ENCODE measurements around the gene CLCNKA.
"Not testable (repeated sequence)": the region's sequence is repeated elsewhere in the genome, so short reads cannot be mapped to it uniquely, and the experiment has no call there.

Gene CLCNKA

GRCh38 chr1:16046842-16047241 lies 25.0 kb downstream of the CLCNKA start:
- DNase-seq = no peak

- no peak for DNase-seq
Measured at GRCh38 chr1:16047791-16048475, 26.1 kb downstream of the CLCNKA start.

DNA sequence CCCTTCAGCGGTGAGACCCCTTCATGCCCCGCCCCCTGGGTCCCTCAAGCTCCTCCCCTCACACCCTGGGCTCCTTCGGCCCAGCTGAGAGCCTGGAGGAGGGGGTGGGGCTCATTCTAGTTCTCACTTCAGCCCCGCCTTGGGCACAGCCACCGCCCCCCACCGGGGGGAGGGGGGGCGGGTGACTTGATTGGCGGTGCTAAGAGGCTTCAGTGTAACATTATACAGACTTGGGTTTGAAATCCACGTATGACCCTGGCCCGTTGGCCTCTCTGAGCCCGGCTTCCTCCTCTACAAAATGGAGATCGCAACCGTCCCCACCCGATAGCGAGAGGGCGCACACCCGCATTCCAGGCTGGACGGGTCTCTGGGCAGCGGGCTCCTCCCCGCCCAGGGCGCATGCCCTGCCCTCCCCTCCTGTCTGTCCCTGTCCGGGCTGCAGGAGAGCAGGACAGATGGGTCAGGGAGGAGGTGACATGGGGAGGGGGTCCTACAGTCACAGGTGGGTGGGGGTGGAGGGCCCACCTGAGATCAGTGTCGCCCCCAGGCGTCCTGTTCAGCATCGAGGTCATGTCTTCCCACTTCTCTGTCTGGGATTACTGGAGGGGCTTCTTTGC lies 26.8 kb downstream of the CLCNKA start:
- DNase-seq = peak; percentile 81

DNA sequence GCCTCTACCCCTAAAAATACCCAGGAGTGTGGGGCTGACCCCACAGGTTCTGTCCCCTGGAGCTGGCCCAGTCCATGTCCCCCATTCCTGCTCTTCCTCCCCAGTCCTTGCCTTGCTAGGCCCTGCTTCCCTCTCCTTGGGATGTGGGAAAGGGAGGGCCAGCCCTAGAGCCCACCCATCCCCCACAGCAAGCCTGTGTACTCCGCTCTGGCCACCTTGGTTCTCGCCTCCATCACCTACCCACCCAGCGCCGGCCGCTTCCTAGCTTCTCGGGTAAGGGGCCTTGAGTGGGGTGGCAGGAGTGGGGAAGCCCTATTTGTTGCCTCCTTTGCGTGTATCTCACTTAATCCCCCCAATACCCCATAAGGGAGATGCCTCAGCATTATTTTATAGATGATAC lies 28.5 kb downstream of the CLCNKA start:
- no peak for DNase-seq

DNA sequence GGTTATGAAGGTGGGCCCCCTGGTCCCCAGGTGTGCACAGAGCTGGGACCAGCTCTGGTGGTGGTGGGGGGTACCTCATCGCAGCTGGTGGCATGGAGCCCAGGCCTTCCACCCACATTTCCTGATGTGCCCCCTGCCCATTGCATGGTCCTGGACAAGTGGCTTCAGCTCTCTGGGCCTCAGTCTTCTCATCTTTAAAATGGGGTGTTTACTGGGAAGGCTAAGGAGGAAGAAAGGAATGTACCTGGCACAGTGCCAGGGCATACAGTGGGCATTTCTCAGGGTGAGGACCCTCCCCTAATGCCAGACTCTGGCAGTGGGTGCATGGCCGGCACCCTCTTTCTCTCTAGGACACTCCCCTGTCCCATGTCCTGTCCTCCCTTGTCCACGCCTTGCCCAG lies 29.2 kb downstream of the CLCNKA start:
- no peak for DNase-seq

DNA sequence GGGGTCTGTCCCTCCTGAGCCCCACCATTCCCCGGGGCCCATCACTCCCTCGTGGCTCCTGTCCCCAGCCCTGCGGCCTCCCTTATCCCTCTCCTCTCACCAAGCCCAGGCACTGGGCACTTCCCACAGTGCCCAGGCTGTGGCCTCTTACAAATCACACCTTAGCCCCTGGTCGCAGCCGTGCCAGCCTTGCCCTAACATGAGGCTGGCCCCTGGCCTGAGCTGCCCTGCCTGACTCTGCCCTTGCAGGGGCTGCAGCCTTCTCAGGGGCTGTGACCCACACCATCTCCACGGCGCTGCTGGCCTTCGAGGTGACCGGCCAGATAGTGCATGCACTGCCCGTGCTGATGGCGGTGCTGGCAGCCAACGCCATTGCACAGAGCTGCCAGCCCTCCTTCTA lies 30.1 kb downstream of the CLCNKA start:
- DNase-seq = not testable (repeated sequence)

DNA sequence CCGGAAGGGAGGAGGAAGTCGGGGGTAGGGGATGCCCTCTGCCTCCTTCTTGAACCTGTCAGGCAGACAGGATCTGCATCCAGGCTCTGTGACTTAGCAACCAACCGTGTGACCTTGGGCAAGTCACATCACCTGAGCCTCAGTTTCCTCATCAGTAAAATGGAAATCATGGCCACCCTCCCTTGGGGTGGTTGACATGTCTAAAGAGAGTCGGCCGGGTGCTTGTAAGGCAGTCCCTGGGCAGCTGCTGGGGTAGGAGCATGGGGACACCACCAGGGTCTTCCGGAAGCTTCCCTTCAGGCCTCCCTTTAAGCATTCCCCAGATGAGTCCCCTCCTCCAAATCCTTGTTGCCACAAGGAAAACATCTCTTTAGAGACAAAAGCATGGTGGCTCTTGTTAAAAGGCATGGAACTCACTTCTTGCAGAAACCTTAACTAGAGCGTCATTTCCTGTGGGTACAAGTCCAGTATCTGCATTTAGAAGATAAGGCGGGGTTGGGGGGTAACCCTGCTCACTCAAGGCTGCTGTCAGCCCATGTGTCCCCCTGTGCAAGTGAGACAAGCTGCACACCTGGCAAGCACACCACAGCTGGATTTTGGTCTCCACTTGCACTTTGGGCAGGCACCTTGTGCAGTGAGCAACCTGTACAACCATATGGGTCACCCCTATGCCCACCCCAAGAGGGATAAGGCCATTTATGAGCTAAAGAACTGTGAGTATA lies 32.1 kb downstream of the CLCNKA start:
- DNase-seq = peak; percentile 94

DNA sequence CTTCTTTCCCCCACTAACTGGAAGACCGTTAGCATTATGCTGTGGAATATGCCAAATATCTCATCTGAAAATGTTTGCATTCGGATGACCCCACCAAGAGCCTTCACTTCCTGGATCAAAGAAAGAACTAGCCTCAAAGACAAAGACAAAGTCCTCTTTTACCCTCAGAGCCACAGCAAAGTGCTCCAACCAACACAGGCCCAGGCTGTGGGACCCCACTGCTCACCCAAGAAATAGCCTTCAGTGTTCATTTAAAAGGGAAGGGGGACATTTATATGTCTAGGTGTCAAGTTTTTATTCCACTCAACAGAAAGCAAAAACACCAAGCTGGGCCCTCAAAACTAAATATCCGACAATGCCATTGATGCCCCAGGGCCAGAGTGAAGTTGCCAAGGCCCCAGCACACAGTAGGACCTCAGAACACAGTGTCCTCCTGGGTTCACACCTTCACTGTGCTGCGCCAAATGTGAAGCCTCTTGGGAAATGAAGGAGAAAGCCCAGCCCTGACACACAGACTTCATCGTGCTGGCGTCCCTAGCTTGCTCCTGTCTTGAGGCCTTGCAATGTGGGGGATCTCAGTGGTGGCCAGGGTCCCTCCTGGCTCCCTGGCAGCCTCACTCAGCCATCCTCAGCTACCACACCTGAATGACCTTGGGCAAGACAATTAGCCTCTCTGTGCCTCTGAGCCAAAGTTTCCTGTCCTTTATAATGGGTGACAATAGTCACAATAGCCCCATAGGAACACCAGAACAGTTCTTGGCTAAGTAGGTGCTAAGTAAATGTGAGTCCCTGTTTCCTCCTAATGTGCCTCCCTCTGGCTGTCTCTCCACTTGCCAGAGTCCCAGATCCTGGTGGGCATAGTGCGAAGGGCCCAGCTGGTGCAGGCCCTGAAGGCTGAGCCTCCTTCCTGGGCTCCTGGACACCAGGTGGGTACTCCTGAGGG lies 33.0 kb downstream of the CLCNKA start:
- no peak for DNase-seq

- peak; percentile 89 for DNase-seq
Measured at GRCh38 chr1:16055613-16056520, 34.0 kb downstream of the CLCNKA start.

- not testable (repeated sequence) for DNase-seq
Measured at GRCh38 chr1:16056521-16056912, 34.7 kb downstream of the CLCNKA start.

- DNase-seq = not testable (repeated sequence)
Measured at GRCh38 chr1:16057314-16057915, 35.6 kb downstream of the CLCNKA start.

DNA sequence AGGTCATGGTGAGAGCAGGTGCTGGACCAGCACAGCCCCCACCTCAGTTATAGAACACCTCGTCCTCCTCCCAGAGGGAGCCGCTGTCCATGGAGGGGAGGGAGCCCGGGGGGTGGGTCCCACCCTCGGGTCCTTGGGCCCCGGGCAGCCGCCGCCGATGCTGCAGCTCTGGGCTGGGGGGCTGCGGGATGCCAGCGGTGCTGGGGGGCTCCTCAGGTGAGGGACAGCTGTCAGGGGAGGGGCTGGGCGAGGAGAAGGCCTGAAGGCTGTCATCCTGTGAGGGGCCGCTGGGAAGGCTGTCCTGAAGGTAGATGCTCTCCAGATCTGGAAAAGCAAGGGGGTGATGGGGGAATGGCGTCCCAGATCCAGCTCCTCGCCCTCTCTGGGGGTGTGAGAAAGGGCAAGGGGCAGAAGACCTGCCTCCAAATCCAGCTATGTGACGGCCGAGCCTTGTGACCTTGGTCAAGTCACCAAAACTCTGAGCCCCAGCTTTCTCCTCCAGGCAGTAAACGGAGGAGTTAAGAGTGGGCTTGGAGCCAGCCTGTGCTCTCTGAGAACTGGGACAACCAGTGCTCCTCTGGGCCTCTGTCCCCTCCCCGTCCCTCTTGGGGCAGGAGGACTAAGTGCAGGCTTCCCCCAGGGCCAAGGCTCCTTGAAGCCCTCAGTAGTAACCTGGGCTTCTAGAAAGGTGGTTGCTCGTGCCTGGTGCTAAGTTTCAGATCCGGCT lies 36.7 kb downstream of the CLCNKA start:
- DNase-seq = not testable (repeated sequence)

- no peak for DNase-seq
Measured at GRCh38 chr1:16061266-16061665, 39.4 kb downstream of the CLCNKA start.

DNA sequence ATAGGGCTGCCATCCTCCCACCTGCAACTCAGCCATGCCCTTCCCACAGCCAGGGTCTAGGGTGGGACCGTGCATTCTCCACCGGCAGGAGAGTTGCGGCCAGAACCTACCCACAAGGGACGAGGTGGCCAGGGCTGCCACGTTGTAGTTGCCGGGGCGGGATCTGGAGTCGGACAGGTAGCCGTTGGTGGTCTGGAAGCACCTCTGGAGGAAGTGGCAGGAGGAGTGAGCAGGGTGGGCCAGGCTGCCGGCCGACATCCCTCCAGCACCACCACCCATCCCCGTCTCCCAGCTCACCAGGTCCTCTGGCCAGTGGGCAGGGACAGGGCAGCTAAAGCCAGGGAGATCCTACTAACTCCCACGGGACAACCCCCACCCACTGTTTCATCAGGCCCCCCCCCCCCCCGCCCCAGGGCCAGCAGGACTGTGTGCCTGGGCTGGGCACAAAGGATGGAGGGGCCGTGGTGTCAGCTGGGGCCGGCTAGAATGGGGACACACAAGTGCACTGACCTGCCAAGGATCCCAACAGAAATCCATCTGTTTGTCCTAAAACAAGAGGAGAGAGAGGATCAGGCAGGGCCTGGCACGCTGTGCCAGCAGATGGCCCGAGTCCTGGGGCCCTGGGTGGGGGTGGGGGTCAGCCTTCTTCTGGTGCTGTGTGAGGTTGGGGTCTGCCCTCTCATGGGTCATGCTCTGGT lies 40.3 kb downstream of the CLCNKA start:
- not testable (repeated sequence) for DNase-seq

DNA sequence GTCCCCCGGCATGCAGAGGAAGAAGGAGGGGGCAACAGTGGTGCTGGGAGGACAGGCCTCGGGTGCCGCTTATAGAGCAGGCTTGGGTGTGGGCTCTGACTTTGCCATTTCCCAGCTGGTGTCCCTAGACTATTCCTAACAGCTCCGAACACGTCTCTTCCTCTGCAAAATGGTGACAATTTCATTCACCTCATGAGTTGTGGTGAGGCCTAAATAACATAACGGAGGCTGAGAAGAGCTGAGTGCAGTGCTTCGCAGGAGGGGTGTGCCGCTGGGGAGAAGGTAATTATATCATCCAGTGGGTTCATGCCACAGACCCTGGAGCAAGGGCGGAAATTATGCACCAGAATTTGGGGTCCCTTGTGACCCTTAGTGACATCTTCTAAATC lies 40.8 kb downstream of the CLCNKA start:
- not testable (repeated sequence) for DNase-seq

- no peak for DNase-seq
Measured at GRCh38 chr1:16063226-16063829, 41.5 kb downstream of the CLCNKA start.

DNA sequence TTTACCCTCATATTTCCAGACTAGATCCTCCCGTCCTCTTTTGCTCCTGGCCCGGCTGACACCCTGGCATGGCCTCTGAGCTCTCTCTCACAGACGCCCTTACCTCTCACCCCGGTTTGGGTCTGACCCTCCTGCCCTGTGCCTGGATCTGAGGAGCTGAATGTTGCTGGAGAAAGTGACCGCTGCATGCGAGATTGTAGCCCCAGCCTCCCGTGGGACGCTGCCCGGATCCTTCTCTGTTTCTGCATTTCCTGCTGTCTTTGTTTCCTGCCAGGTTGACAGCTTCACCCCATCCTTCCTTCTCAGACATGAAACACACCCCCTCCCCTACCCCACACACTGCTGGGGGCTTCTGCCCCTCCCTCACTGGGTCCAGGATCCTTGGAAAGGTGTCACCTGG lies 42.1 kb downstream of the CLCNKA start:
- no peak for DNase-seq

- DNase-seq = no peak
Measured at GRCh38 chr1:16064536-16065268, 42.9 kb downstream of the CLCNKA start.

DNA sequence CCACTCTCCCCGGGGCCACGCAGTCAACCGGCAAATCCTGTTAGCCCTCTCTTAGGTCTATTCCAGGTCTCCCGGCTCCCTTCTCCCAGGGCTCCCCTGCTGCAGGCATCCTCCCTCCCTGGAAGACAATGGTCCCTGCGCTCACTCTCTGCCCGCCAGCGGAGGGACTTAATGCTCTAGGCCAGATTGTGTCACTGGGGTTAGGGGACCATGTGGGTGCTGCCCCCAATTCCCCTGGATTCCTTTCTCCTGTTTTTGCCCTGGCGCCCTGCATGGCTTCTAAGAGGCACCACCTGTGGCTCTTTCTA lies 43.4 kb downstream of the CLCNKA start:
- no peak for DNase-seq
